HepG2 (cell line): ENCODE results near the gene PIGN. TPM values are rescaled to one million over a fixed set of nuclear protein-coding genes. Genes with fewer than 3 reads are reported as not detected.

Experiments
- ATAC-seq: fragments of 200-7000 bp; cut with Tn5 transposase; 3 replicates; pipeline ENCODE4 v1.9.1; 2020; ENCODE audit warnings: mild to moderate bottlenecking, moderate library complexity
- BruUV-seq: library from RNA; stranded (reverse); fragments of 400-500 nt; replicated peaks from 2 replicates; lab custom pipeline; 2021; lab: Mats Ljungman, UMichigan
- CTCF ChIA-PET: fragments of 300-600 bp; formaldehyde crosslinking; extraction: SDS; loops from one replicate; lab custom pipeline; 2021; ENCODE audit warnings: low total read pairs, inconsistent platforms, low intra/inter-chr PET ratio; lab: Yijun Ruan, JAX
- POLR2A ChIA-PET: fragments of 350-600 bp; sonication (Branson Sonifier 250); formaldehyde crosslinking; loops from one replicate; lab custom pipeline; 2020; ENCODE audit warnings: antibody characterized with exemption, inconsistent platforms; lab: Yijun Ruan, JAX
- DNase-seq: peaks from one replicate; pipeline ENCODE4 v3.0.0-alpha.2; 2015; ENCODE audit warnings: low spot score
- FAIRE-seq: peaks from 3 replicates; lab custom pipeline; 2011; peaks lifted over from hg19 to GRCh38; lab: Jason Lieb, UNC
- H2AFZ ChIP-seq: one replicate; pipeline ENCODE4 v1.6.1; 2011; ENCODE audit warnings: low read length, inconsistent platforms
- H3K27ac ChIP-seq: fragments of 300-600 bp; 3 replicates; pipeline ENCODE4 v1.8.0; 2011; ENCODE audit warnings: mixed run types, mild to moderate bottlenecking, mixed read lengths, low read length, inconsistent platforms; ENCODE audit not compliant: insufficient read depth; ENCODE audit errors: extremely low read length
- H3K27me3 ChIP-seq, 2 experiments: fragments of 200-600 bp in 1 of 2; 2 replicates in 1 of 2; 3 replicates in 1 of 2; pipeline versions ENCODE4 v1.6.0 to v1.8.0; 2011; ENCODE audit warnings: low read length in 2 of 2, mild to moderate bottlenecking in 2 of 2, moderate library complexity in 2 of 2, inconsistent platforms in 1 of 2; ENCODE audit not compliant: insufficient read depth in 2 of 2, control insufficient read depth in 1 of 2
- H3K36me3 ChIP-seq, 2 experiments: fragments of 200-600 bp in 1 of 2; replicated peaks in 1 of 2; 2 replicates in 1 of 2; 3 replicates in 1 of 2; pipeline versions ENCODE4 v1.5.1 to v1.8.0; 2011; ENCODE audit warnings: low read length in 2 of 2, inconsistent platforms in 1 of 2; ENCODE audit not compliant: insufficient read depth in 2 of 2, control insufficient read depth in 1 of 2
- H3K4me1 ChIP-seq: 2 replicates; pipeline ENCODE4 v1.5.1; 2012; ENCODE audit warnings: low read length, inconsistent platforms; ENCODE audit not compliant: insufficient read depth
- H3K4me2 ChIP-seq: 2 replicates; pipeline ENCODE4 v1.6.0; 2011; ENCODE audit warnings: low read depth, low read length, inconsistent platforms
- H3K4me3 ChIP-seq, 3 experiments: fragments of 200-600 bp in 1 of 3; sonication (generic), shearing (Covaris generic) in 1 of 3; replicated peaks in 1 of 3; 2 replicates each; pipeline ENCODE4 v1.5.1; 2011 to 2016; ENCODE audit warnings: low read length in 3 of 3, inconsistent platforms in 2 of 3, low read depth in 2 of 3, mild to moderate bottlenecking in 2 of 3, control low read depth in 1 of 3, mixed read lengths in 1 of 3; ENCODE audit not compliant: insufficient read depth in 1 of 3
- H3K79me2 ChIP-seq: one replicate; pipeline ENCODE4 v1.6.1; 2011; ENCODE audit warnings: low read length, inconsistent platforms; ENCODE audit not compliant: insufficient read depth
- H3K9ac ChIP-seq: 2 replicates; pipeline ENCODE4 v1.6.0; 2011; ENCODE audit warnings: mild to moderate bottlenecking, low read depth, low read length, inconsistent platforms; ENCODE audit not compliant: insufficient read depth
- H3K9me3 ChIP-seq: 2 replicates; pipeline ENCODE4 v1.5.1; 2012; ENCODE audit warnings: mild to moderate bottlenecking, low read length
- H4K20me1 ChIP-seq: 2 replicates; pipeline ENCODE4 v1.6.0; 2011; ENCODE audit warnings: inconsistent platforms, mild to moderate bottlenecking, low read length, moderate library complexity; ENCODE audit not compliant: insufficient read depth
- AKNA ChIP-seq: sonication (generic); formaldehyde crosslinking; IDR thresholded peaks from 2 replicates; pipeline ENCODE4 v1.4.0; 2020; ENCODE audit warnings: missing genetic modification reagents, borderline replicate concordance
- CEBPB ChIP-seq: IDR thresholded peaks from 2 replicates; pipeline ENCODE4 v1.6.1; 2011; ENCODE audit warnings: low read depth, low read length, improper control_type of control experiment, borderline replicate concordance
- GABPA ChIP-seq, 2 experiments: IDR thresholded peaks; 2 replicates each; pipeline ENCODE4 v1.6.1; 2011 to 2016; ENCODE audit warnings: low read depth in 2 of 2, low read length in 1 of 2, missing biosample characterization in 1 of 2, missing genetic modification characterization in 1 of 2
- HDAC1 ChIP-seq: sonication (generic); formaldehyde crosslinking; IDR thresholded peaks from 2 replicates; pipeline ENCODE4 v1.5.1; 2020; ENCODE audit warnings: mild to moderate bottlenecking, missing genetic modification reagents
- NFATC3 ChIP-seq: sonication (generic); formaldehyde crosslinking; IDR thresholded peaks from 2 replicates; pipeline ENCODE4 v1.5.1; 2020; ENCODE audit warnings: mild to moderate bottlenecking, missing genetic modification reagents
- NFE2L2 ChIP-seq: fragments of 150-350 bp; IDR thresholded peaks from 2 replicates; pipeline ENCODE4 v1.6.1; 2014; ENCODE audit warnings: low read length
- NR2F1 ChIP-seq, 2 experiments: fragments of 450-650 bp in 1 of 2; formaldehyde crosslinking in 1 of 2; IDR thresholded peaks; 2 replicates each; pipeline versions ENCODE4 v1.5.0 to v1.6.1; 2016 to 2020; ENCODE audit warnings: mild to moderate bottlenecking in 1 of 2, missing compliant biosample characterization in 1 of 2, missing genetic modification reagents in 1 of 2, moderate library complexity in 1 of 2
- REPIN1 ChIP-seq: sonication (generic); formaldehyde crosslinking; IDR thresholded peaks from 2 replicates; pipeline ENCODE4 v1.8.0; 2022; ENCODE audit warnings: missing genetic modification reagents, low read depth, mild to moderate bottlenecking, borderline replicate concordance
- ZNF816 ChIP-seq: sonication (generic); formaldehyde crosslinking; IDR thresholded peaks from 2 replicates; pipeline ENCODE4 v1.8.0; 2022; ENCODE audit warnings: missing genetic modification reagents, mild to moderate bottlenecking, borderline replicate concordance
- WGBS: methylation state at CpG from one replicate; pipeline ENCODE4 v1.1.6; 2017; ENCODE audit warnings: low lambda C conversion rate; 5-methylcytosine and 5-hydroxymethylcytosine counted together
- in situ Hi-C: cut with HindIII; loops from 2 replicates; pipeline ENCODE4 v1.10.0; 2017; ENCODE audit warnings: low pct_unique_long_range_greater_than_20kb; ENCODE audit not compliant: extremely low pct_ligation_motif_present
- intact Hi-C: fragments of 100-400 bp; cut with micrococcal nuclease; formaldehyde crosslinking; loops from one replicate; pipeline ENCODE4 v1.10.0; 2022; ENCODE audit not compliant: unreplicated experiment
- polyA plus RNA-seq, 8 experiments: library from polyadenylated mRNA; depleted of rRNA in 3 of 8; stranded (reverse) in 7 of 8; unstranded in 1 of 8; fragments of >200 nt; fragmentation: Illumina TruSeq in 4 of 8; extraction: Trizol in 4 of 8; gene quantifications; 2 replicates each; pipeline versions ENCODE4 v1.2.1 to v1.2.3, GENCODE V29; 2011 to 2016; ENCODE audit warnings: low read depth in 4 of 8, missing spikeins in 1 of 8, mixed read lengths in 1 of 8; ENCODE audit not compliant: insufficient read depth in 1 of 8
- total RNA-seq, 5 experiments: library from RNA; depleted of rRNA; stranded (reverse); fragments of >200 nt; fragmentation: Illumina TruSeq; extraction: Trizol; gene quantifications; 2 replicates each; pipeline ENCODE4 v1.2.3, GENCODE V29; 2016; ENCODE audit warnings: low read depth in 1 of 5
- TF ChIP-seq, protein P1 (sequence below): sonication (generic); formaldehyde crosslinking; conservative IDR thresholded peaks from 2 replicates; pipeline ENCODE4 v1.8.0; 2022; ENCODE audit warnings: low read depth, missing genetic modification reagents

The PIGN gene
- total and polyA plus RNA-seq, 2 of the 13 experiments (the other 11 are each of a cell fraction or from before 2014, with no cell fraction given): 15.5 to 33.6 TPM

GRCh38 chr18:62201870-62202269 is 15.0 kb upstream of the PIGN start:
- Histone ChIP-seq H2AFZ (no peak overlapping the region), H4K20me1 (no peaks in the 10 kb centered on the region), H3K4me3 (no peak overlapping the region), H3K36me3 (no peaks in the 10 kb centered on the region; a peak in 1 of 5 replicates), H3K4me1 (0 out of 2 replicates have a peak, but pooled peaks cover 6% of the 10 kb centered on the region), H3K79me2 (peaks cover 69% of the 10 kb centered on the region), H3K27ac (no peak overlapping the region), H3K27me3 (no peaks in the 10 kb centered on the region), H3K9me3 (no peaks in the 10 kb centered on the region), H3K9ac (no peak overlapping the region), H3K4me2 (no peak overlapping the region)
- DNase-seq (no peak), FAIRE-seq (no peak), ATAC-seq (no peak)
- in situ Hi-C loops: no loop called here
- no TSS peak for BruUV-seq
- POLR2A ChIA-PET: no interaction called here
- WGBS: 93% methylated on average over 1 of the region's 1 CpG
- intact Hi-C loops: no loop called here
- TF ChIP-seq CEBPB (peak; percentile 26; the same call in 1 of the 2 replicates), NFATC3 (CRISPR knock-in tag) (no peak)
- CTCF ChIA-PET: no interaction called here

DNA sequence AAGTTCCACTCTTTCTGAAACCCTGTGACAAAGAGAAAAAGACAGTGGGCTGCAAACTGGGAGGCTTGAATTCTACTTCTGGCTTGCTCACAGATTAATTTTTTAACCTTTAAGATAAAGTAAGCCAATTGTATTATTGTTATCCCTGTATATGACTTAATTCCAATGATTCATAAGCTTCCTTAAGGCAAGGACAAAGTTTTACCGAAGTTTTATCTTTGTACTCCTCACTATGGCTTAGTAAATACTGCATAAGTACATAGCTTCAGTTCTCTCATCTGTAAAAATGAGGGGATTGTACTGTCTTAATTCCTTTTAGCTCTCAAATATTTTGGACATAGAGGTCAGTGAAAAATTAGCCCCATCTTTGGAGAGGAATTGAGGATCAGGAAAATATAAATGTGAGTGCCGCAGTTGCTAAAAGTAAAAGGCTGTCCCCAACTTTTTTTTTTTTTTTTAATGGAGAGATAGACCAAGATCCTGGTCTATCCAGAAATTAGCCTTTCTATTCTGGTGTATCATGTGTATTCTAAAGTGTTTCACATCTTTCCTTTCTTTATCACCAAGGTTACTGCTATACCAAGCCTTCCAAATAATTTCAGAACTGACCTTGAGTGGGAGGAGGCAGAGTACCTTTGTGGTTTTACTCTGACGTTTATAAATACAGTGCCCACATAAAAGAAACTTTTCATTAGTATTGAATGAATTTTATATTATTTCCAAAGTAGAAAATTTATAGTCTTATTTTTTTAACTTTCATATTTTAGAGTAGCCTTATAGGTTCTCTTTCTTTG is 13.5 kb upstream of the PIGN start:
- ChIA-PET POLR2A (no interaction called here), CTCF (no interaction called here)
- no peak overlapping the region for H3K4me3 ChIP-seq
- peaks cover 75% of the 10 kb centered on the region for H3K79me2 ChIP-seq
- FAIRE-seq: no peak
- H3K4me2 ChIP-seq: no peak overlapping the region
- no peaks in the 10 kb centered on the region for H3K9me3 ChIP-seq
- WGBS: 69% methylated on average over 3 of the region's 3 CpGs
- no TSS peak for BruUV-seq
- no peak for DNase-seq
- H3K9ac ChIP-seq: no peak overlapping the region
- no peaks in the 10 kb centered on the region for H4K20me1 ChIP-seq
- H3K27ac ChIP-seq: no peak overlapping the region
- ATAC-seq: no peak
- no peaks in the 10 kb centered on the region for H3K27me3 ChIP-seq
- no peak overlapping the region for H2AFZ ChIP-seq
- in situ Hi-C loops: no loop called here
- 0 out of 2 replicates have a peak, but pooled peaks cover 6% of the 10 kb centered on the region for H3K4me1 ChIP-seq
- intact Hi-C loops: no loop called here
- H3K36me3 ChIP-seq: no peaks in the 10 kb centered on the region; a peak in 1 of 5 replicates
- TF ChIP-seq NFE2L2: no peak
- TF ChIP-seq GABPA (IDR thresholded peaks at IDR 0.05; ENCODE audit: low read depth, low read length): no peak
- no peak for TF ChIP-seq GABPA (CRISPR knock-in tag; IDR thresholded peaks at IDR 0.05; ENCODE audit: low read depth)
- no peak for TF ChIP-seq REPIN1 (CRISPR knock-in tag)
- no peak for TF ChIP-seq AKNA (CRISPR knock-in tag)
- TF ChIP-seq, protein P1, sequence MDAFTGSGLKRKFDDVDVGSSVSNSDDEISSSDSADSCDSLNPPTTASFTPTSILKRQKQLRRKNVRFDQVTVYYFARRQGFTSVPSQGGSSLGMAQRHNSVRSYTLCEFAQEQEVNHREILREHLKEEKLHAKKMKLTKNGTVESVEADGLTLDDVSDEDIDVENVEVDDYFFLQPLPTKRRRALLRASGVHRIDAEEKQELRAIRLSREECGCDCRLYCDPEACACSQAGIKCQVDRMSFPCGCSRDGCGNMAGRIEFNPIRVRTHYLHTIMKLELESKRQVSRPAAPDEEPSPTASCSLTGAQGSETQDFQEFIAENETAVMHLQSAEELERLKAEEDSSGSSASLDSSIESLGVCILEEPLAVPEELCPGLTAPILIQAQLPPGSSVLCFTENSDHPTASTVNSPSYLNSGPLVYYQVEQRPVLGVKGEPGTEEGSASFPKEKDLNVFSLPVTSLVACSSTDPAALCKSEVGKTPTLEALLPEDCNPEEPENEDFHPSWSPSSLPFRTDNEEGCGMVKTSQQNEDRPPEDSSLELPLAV (CRISPR knock-in tag): no peak
- TF ChIP-seq HDAC1: no peak
- TF ChIP-seq NR2F1 (CRISPR knock-in tag; IDR thresholded peaks at IDR 0.05): no peak
- TF ChIP-seq ZNF816: no peak
